ENCODE data around the gene EXOC6B.

GRCh38 chr2:72871880-72872279 is 46.0 kb upstream of the EXOC6B start:
- TF ChIP-seq PHF8 (IDR thresholded peaks at IDR 0.05; ENCODE audit: borderline replicate concordance, low read depth) (no peak), POLR2A (IDR thresholded peaks at IDR 0.05; ENCODE audit: low read length) (no peak), CTCF (IDR thresholded peaks at IDR 0.05) (no peak), ZC3H11A (IDR thresholded peaks at IDR 0.05) (no peak), USF2 (IDR thresholded peaks at IDR 0.05) (no peak), HOXA7 (CRISPR knock-in tag; IDR thresholded peaks at IDR 0.05) (no peak), ESRRA (IDR thresholded peaks at IDR 0.05; ENCODE audit: borderline replicate concordance, low read length) (no peak), ZFP36 (IDR thresholded peaks at IDR 0.05; ENCODE audit: borderline replicate concordance, partially characterized antibody) (no peak)
